HG03378 (cell line): ENCODE results near the gene FYTTD1.
A peak's percentile ranks its signal among the peaks of the same experiment; 100 is the strongest.

Experiments used
- ATAC-seq: cut with Tn5 transposase; IDR thresholded peaks from one replicate; pipeline ENCODE4 v1.9.1; 2021; ENCODE audit warnings: mild to moderate bottlenecking, moderate library complexity; ENCODE audit not compliant: unreplicated experiment

The FYTTD1 gene

DNA sequence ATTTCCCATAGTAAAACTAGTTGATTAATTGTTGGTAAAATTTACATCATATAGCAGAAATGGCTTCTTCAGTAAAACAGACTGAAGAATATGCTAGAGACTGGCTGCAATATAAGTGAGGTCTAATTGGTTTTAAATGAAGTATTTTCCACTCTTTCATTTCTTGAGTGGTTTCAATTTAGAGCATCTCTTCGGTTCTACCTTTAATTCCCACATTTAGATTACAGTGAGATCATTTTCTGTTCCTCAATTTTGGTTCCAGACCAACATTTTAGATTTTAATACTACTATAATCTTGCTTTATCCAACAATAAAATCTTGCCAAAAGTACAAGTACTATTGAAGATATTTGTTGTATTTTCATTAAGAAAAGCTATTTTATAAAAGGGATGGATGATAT, 40.4 kb downstream of the FYTTD1 start:
- no peak for ATAC-seq

- peak; percentile 53 for ATAC-seq
Measured at GRCh38 chr3:197791113-197791891, 41.6 kb downstream of the FYTTD1 start, which contains the start of gene LRCH3. TSS of gene LRCH3 (plus strand) at chr3:197791254. CDS start at chr3:197791279, 25 bp downstream.

DNA sequence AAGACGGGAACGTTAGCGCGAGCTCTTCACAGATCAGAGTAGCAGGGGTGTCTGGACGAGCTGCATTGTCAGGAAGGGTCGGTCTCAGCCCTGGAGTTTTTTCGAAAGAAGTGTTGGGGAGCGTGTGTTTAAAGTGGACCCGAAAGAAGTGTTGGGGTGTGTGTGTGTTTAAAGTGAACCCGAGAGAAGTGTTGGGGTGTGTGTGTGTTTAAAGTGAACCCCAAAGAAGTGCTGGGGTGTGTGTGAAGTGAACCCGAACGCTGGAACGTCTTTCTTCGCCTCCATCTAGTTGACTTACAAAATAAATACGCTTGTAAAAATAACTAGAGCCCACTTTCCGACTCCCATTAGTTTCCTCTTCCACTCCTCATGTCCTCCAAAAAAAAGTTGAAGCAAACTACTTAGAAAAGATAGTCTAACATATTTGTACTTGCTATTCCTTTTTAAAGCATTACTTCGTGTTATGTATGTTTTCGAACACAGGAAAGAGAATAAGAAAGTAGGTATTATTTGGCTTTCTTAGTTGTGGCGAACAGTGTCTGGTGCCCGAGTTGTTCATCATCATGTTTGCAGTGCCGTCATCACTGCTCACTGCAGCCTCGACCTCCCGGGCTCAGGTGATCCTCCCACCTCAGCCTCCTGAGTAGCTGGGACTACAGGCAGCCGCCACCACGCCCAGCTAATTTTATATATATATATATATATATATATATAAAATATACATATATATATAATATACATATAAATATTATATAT, 42.4 kb downstream of the FYTTD1 start:
- ATAC-seq: peak; percentile 15

DNA sequence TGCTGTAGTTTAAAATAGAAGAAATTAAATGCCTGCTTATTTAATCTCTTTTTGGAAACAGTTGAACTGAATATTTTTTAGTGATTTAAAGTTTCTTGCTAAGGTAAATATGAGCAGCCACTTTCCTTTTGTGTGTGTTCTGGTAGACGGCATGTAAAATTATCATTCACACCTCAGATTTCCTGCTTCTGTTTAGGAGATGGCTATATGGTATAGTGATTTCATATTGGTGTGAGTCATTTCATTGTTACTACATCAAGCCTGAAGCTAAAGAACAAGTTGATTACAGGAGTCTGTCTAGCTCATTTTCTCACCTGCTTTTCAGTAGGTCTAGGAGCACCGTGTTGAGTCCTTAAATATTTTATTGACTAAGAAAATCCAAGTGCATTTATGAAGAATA, 43.6 kb downstream of the FYTTD1 start:
- ATAC-seq: peak; percentile 35

GRCh38 chr3:197794115-197794514, 44.4 kb downstream of the FYTTD1 start:
- ATAC-seq: no peak

DNA sequence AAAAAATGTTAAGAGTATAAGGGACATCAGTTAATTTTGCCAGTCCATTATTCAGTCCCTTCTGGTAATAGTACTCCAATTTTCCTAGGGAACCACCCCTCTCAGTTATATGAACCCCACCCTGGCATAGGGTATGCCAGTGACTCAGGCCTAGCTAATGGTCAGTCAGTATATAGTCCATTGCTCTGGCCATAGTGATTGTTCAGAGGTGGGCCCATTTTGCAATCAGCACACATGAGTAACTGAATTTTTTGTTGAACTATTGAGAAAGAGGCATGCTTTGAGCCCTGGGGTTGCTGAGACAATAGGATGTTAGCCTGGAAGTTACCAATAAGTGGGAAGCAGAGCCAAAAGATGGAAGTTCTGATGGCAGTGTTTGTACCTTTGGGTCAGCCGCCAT, 45.5 kb downstream of the FYTTD1 start:
- no peak for ATAC-seq

DNA sequence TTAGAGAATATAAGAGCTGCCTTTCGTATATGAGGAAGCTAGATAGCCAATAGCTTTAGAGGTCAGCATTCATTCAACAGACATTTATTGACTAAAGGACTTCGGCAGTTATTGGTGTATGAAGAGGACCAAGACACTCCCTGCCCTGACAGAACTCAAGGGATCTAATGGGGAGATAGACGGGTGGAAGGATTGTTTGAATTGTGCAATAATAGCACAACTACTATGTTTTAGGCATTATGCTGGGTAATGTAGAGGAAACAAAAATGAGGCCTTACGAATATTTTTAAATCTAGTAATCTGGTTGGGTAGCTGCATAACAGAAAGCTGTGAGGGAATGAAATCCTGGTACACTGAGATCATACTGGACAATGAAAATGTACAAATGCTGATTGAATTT, 46.4 kb downstream of the FYTTD1 start:
- no peak for ATAC-seq

DNA sequence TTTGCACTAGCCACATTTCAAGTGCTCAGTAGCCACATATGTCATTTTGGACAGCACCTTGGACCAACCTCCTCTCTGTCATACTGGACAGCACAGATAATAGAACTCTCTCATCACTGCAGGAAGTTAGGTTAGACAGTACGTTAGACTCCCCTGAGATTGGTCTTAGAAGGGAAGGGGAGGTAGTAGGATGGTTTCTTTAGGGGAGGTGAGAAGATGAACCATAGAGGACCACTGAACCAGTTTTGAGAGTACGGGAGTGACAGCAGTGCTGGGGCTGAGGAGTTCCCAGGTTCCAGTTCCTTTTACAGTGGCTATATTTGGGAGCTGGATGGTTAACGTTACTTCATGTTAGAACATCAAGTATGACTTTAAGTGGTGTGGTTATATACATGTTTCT, 49.2 kb downstream of the FYTTD1 start:
- ATAC-seq: peak; percentile 49

DNA sequence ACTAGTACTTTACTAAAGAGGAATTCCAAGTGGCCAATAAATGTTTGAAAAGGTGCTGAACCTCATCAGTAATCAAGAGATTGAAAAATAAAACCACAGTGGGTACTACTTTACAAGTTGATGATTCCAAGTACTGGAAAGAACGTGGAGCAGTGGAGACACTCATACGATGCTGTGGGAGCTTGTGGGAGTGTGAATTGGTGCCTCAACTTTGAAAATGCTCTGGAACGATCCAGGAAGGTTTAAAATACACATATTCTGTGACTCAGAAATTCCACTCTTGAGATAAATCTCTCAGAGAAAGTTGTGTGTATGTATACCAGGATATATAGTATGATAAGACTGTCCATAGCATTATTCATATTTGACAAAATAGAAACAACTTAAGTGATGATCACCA, 50.7 kb downstream of the FYTTD1 start:
- ATAC-seq: no peak

DNA sequence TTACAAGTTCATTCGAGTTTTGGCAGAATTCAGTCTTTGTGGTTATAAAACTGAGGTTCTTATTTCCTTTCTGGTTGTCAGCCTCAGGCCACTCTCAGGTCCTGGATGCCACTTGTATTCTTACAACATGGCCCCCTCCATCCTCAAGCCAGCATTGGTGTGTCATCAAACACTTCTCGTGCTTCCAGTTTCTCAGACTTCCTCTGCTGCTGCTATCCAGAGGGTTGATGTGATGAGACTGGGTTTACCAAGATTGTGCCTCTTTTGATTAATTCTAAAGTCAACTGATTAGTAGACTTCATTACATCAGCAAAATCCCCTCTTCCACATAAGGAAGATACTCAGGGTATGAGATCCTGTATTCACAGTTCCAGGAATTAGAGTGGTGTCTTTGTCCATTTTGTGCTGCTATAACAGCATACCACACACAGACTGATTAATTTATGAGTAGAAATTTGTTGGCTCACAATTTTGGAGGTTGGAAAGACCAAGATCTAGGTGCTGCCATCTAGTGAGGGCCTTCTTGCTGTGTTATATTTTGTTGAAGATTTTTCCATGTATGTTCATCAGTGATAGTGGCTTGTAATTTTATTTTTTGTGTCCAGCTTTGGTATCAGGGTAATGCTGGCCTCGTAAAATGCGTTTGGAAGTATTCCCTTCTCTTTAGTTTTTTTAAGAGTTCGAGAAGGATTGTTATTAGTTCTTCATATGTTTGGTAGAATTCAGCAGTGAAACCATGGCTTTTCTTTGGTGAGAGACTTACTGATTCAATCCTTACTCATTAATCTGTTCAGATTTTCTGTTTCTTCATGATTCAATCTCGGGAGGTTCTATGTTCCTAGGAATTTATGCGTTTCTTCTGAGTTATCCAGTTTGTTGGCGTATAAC, 52.5 kb downstream of the FYTTD1 start:
- ATAC-seq: no peak

- ATAC-seq: no peak
Measured at GRCh38 chr3:197802779-197803459, 53.2 kb downstream of the FYTTD1 start.

- no peak for ATAC-seq
Measured at GRCh38 chr3:197804511-197804910, 54.8 kb downstream of the FYTTD1 start.

GRCh38 chr3:197807969-197808587, 58.4 kb downstream of the FYTTD1 start:
- no peak for ATAC-seq

DNA sequence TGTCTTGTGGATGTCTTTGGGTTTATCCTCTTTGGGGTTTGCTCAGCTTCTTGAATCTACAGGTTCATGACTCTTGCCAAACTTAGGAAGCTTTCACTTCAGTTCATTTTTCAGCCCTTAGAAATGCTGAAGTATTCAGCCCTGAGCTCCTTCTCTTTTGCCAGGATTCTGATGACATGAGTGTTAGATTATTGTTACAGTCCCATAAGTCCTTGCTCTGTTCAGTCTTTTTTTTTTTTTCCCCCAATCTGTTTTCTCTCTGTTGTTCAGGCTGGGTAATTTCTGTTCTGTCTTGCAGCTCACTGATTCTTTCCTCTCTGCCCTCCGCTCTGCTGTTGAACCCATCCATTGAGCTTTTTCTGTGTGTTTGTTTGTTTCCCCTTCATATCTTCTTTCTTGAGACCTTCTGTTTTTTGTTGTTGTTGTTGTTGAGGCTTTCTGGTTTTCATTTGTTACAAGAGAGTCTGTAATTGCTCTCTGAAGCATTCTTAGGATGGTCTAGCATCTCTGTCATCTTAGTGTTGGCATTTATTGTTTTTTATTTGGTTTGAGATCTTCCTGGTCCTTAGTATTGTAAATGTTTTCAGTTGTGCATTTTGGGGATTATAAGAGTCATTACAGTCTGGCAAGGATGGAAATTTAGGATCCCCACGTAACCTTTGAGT, 59.8 kb downstream of the FYTTD1 start:
- ATAC-seq: no peak

- ATAC-seq: no peak
Measured at GRCh38 chr3:197810901-197811300, 61.2 kb downstream of the FYTTD1 start.

- no peak for ATAC-seq
Measured at GRCh38 chr3:197811343-197811742, 61.7 kb downstream of the FYTTD1 start.

DNA sequence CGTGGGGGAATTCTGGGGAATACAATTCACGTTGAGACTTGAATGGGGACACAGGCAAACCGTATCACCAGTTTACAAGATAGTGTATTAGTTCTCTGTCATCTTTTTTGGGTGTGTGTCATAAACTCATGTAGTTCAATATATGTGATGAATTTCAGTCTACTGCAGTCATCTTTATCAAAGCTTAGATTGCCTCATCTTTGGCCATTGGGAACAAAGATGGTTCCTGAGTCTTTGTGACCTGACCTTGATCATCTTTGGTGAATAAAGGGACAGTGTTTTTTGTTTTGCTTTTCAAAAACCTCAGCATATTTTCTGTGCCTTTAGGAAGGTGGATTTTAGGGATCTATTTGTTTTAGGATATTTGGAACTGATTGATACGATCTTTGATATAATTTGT, 64.7 kb downstream of the FYTTD1 start:
- no peak for ATAC-seq

- ATAC-seq: no peak
Measured at GRCh38 chr3:197820550-197821335, 71.1 kb downstream of the FYTTD1 start.
